Effector CD8-positive, alpha-beta T cell (primary cell): ENCODE data around the gene PDZD4.
A peak's percentile ranks its signal among the peaks of the same experiment; 100 is the strongest.

Experiments
- DNase-seq: peaks from one replicate; lab custom pipeline; 2025; lab: John Stamatoyannopoulos, UW
- total RNA-seq, 4 experiments: gene quantifications; one replicate each; lab custom pipeline; 2026; lab: John Stamatoyannopoulos, UW

The PDZD4 gene, protein sequence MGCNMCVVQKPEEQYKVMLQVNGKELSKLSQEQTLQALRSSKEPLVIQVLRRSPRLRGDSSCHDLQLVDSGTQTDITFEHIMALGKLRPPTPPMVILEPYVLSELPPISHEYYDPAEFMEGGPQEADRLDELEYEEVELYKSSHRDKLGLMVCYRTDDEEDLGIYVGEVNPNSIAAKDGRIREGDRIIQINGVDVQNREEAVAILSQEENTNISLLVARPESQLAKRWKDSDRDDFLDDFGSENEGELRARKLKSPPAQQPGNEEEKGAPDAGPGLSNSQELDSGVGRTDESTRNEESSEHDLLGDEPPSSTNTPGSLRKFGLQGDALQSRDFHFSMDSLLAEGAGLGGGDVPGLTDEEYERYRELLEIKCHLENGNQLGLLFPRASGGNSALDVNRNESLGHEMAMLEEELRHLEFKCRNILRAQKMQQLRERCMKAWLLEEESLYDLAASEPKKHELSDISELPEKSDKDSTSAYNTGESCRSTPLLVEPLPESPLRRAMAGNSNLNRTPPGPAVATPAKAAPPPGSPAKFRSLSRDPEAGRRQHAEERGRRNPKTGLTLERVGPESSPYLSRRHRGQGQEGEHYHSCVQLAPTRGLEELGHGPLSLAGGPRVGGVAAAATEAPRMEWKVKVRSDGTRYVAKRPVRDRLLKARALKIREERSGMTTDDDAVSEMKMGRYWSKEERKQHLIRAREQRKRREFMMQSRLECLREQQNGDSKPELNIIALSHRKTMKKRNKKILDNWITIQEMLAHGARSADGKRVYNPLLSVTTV
- total RNA-seq: 9.0 to 42.0 (median 19.5) reads per million in 4 experiments

DNA sequence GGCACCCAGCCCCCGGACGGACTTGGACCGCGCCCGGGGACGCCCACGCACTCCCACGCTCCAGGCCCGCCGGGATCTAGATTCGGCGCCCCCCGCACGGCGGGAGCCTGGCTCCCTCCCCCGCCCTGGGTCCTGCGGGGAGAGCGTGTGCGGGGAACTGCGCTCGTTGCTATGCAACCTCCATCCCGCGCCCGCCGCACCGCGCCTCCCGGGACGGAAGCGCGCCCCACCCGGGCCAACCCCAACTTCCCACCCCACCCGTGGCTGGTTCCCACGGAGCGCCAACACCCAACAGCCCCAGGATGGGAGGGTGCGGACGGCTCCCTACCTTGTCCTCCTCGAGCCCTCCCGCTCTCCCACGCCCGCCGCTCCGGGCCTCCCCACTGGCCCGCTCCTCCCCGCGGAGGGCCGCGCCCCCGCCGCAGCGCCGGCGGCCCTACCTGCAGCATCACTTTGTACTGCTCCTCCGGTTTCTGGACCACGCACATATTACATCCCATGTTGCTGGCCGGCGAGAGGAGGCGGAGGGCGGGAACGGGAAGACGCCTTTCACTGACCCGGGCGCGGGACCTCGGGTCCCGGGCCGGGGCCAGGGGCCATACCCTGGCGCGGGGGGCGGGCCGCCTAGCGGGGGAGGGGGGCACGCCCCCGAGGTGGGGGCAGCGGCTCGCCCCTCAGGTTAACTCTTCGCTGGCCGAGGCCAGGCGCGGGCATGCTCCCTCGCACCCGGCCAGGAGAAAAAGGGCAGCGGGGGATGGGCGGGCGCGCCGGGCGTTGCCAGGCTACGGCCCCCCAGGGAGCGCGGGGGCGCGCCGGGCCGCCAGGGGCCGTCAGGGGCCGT, at the start of gene PDZD4:
PDZD4 (minus strand) TSS at position 746 of the 841 bp plus-strand sequence; CDS start at position 500, 246 bp downstream.
- no peak for DNase-seq

DNA sequence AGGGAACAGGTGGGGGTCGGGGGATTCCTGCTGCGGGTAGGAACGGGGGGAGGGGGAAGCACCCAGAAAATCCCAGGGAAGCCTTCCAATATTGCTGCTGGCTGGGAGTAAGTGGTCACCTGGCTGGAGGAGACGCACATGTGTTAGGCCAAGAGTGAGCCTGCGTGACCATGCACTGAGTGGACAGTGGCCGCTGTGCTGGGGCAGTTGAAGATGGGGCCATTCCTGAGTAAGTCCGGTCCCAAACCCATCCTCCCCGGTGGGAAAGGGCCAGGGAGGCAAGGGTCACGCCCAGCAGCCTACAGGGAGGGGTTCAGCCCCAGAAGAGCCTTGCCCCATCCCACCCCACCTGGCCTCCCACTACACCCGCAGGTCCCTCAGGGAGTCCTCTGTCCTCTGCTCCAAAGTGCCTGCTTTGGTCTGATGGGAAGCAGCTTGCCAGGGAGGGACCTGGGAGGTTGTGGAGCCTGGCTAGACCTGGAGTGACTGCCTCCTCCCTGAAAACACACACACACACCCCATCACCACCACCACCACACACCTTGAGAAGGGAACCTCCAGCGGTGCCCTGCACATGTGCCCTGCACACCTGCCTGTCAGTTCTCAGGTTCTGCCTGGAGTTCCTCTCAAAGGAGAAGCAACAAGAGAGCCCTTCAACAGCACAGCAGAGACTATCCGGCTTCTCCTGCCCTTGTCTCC, 49.5 kb upstream of the PDZD4 start:
- DNase-seq: no peak

DNA sequence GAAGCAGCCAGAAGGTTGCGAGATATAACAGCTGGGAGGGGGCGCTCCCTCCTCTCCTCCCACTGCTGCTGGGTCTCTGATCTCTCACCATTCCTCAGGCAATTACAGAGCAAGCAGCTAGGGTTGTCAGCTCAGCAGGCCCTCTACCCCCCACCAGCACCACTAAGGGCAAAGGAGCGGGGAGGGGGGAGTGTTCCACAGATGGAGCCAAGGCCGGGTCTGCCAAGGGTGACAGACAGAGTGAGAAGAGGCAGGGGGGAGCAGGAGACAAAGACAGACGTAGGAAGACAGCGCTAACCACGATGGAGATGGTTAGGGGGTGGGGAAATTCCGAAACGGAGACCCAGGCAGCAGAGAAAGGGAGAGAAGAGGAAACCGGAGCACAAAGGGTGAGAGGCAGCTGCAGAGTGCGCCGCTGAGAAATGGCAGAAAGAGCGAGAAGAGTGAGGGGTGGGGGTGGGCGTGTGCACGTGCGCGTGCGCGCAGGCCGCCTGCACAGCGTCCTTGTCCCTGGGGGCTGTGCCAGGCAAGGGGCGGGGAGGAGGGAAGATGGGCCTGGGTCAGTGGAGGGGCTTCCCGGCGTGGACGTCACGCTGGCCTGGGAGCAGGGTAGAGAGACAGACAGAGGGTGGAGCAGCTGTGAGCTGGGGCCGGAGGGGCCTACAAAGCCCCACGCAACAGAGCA, 48.8 kb upstream of the PDZD4 start:
- DNase-seq: no peak

DNA sequence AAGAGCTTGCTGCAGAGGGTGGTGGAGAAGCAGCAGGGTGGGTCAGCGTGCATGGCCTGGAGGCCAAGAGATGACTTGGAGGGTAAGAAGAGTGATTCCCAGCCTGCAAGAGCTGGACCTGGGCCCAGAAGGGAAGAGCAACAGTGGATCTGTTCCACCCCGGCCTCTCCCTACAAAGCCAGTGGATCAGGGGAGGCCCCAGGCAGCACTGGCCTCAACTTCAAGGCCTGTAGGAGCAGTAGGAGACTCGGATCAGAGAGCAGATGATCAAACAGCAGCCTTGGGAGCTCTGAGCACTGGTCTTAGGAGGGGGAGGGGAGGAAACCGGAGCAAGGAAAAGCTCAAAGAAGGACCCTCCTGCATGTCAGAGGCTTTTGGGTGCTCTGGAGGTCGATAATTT, 48.0 kb upstream of the PDZD4 start:
- no peak for DNase-seq

DNA sequence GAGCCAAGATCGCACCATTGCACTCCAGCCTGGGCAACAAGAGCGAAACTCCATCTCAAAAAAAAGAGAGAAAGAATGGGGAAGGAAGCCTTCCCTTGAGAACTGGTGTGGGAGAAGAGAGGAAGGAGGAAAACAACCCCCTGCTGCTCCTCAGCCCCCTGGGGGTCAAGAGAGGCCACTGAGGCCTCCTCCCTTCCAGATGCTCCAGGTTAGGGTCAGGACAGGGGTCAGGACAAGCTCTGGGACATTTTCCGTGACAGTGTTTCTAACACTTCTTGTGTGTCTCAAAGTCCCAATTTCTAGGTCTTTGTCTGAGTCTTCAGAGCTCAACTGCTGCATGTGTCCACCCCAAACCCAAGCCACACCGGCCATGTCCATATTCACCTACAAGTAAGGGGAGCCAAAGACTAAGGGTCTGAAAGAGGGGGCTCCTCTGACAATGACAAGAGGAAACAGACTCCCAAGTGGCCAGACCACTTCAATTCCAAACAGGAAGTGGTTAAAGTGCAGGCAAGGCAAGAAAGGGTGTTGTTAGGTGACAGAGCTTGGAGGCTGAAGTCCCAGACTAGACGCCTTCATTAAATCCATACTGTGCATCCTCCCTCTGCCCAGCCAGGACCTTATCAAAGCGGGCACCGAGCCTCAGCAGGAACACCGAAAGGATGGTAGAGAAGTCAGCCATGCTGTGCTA, 47.4 kb upstream of the PDZD4 start:
- DNase-seq: no peak

DNA sequence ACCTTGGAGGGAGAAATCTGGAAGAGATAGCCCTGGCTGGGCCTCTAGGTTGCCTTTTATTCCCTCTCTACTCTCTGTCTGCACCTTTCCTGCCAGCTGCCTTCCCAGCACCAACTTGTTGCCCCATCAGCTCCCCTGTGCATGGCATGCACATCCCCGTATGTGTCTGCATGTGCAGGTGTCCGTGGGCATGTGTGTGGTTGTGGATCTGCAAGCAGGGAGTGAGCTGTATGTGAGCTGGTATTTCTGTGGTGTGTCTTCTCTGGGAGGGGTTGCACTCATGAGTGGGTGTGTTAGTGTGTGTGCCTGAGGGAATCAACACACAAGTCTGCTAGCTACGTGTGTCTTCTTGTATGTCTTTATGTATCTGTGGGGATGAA, 45.8 kb upstream of the PDZD4 start:
- no peak for DNase-seq

DNA sequence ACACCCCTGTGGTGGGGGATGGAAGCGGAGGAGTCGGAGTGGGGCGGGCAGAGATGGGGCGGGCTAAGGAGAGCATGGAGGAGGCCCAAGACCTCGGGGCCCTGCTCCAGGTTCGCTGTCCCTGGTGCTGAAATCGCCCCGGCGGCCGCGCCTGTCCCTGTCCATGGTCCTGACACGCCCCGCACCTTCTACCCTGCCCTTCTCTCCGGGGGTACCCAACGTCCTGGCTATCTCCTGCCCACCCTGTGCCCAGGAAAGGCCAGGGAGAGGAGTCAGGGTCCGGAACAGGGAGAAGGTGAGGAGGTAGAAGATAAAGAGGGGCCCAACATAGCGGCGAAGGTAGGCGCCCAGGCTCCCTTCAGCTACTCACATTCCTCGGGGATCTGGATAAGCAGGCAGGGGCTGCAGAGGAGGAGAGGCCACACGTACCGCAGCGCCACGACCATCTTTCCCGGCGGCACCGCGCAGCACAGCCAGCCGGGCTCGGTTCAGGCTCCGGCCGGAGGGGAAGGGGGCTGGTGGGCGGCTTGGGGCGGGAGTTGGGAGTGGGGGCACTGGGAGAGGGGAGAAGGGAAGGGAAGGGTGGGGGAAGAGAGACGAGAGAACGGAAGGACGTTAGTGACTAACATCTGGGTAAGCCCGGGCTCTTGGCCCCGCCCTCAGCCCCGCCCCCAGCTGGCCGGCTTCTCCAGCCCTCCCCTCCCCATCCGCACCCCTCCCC, 45.2 kb upstream of the PDZD4 start:
- DNase-seq: peak; percentile 48

DNA sequence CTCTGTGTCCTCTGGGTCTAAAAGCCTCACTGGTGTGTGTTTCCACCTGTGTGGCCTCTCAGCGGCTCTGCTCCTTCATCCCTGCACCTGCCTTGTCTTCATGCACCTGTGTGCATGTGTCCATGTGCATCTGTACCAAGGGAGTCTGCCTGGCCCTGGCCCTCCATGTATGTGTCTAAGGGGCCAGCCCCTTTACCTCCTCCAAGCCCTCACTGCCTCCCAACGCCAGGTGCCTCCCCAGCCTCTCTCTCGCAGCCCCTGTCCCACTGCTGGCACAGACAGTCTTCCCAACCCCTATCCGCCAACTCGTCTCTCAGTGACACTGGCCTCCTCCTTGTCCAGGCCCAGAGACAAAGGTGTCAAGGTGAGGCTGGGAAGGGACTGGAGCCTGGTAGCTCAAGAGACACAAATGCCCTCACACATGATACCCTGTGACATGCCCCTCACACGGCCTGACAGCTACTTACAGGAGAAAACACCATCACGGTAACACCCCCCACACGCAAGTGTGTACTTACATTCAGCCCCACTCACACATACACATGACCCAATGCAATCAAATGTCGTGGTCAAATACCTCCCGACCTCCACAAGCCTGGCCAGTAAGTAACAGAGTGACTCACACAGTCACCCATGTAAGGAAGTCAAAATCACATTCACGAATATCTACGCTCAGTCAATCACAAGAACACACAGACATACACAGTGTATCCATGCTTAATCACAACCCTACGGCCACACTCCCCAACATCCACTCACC, 44.2 kb upstream of the PDZD4 start:
- no peak for DNase-seq

DNA sequence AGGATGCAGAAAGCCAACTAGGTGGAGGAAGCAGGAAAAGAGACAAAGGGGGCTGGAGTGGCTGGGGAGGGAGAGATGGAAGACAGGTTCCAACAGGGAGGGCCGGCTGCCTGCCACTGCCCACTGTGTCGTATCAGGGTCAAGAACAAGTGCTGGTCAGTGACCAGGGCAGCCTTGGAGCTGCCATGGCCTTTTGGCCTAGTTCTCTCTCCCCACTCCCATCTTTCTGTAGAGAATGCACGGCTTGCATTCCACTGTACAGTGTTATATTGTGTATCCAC, 43.7 kb upstream of the PDZD4 start:
- DNase-seq: no peak

DNA sequence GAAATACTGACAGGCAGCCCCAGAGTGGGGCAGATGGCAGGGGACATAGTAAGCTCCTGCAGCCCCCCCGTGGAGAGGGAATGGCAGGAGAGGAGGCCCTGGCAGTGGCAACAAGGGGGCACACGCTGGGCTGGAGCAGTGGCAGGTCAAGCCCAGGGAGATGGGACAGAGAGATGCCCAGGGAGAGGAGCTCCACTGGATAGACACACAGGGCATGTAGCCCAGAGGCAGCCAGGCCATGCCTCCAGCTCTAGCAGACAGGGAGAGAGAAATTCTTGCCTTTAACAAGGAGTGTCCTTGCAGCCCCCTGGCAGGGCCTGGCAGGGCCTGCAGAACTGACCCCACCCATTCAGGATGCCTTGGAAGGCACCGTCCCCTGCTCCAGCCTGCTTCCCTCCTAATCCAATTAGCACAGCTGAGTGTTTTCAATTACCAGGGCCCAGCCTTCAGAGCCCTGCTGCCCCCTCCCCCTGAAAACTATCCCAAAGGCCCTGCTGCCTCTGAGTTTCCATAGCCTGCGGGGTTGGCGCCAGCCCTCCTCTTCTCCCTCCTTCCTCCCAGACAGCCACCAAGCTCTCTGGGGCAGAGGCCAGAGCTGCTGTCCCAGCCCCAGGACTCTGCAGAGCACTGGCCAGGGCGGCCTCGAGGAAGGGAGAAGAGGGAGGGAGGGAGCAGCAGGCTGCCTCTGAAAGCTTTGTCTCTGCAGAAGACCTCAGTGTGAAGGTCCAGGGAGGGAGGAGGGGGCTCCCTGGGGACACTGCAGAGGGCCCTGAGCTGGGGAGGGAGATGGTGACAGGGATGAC, 43.1 kb upstream of the PDZD4 start:
- no peak for DNase-seq

DNA sequence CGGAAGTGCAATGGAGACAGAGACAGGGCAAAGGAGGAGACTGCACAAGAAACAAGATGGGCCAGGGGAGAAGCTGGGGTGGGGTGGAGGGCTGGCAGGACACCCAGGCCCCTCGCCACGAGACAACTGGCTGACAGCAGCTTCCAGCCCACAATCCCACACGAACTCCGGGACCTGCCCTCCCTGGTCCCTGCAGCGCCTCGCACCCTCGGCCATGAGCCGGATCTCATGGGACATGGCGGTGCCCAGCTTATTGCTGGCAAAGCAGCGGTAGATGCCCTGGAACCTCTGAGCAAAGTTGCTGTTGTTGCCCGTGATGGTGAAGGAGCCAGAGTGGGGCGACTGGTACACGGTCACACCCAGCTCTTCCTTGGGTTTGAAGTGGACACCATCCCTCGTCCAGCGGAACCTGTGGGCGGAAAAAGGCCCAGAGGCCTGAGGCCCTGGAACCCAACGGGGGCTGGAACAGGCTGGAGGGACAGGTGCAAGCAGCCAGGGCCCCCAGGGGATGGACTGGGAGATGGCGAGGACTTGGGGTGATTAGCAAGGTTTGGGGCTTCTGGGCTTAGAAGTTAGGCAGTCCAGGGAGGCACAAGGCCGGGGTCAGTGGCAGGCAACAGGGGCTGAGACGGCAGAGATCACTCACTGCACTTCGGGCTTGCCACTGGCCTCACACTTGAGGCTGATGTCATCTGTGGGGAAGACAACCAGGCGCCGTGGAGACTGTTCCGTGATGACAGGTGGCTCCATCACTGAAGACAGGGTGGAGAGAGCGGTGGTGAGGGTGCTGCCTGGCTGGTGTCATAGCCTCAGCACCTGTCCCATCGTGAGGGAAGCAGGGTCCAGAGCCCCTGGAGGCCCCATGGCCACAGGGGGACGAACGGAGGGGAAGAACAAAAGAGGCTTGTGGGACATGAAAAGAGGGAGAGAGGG, 41.9 kb upstream of the PDZD4 start:
- DNase-seq: no peak

DNA sequence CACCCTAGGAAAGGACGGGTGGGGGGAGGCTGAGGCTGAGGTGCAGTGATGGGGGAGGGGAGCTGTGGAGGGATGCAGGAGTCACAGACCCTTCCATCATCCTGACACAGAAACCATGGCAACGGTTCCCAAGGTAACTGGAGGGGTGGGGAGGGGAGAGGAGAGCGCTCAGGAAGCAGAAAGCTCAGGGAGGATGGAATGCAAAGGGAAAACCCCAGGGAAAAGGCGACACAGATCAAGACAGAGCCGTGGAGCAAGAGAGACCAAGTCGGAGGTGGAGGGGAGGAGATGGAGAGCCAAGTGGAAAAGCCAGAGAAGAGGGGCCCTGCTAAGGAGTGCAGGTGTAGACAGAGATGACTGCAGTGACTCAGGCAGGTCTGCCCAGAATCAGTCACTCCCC, 41.1 kb upstream of the PDZD4 start:
- no peak for DNase-seq

DNA sequence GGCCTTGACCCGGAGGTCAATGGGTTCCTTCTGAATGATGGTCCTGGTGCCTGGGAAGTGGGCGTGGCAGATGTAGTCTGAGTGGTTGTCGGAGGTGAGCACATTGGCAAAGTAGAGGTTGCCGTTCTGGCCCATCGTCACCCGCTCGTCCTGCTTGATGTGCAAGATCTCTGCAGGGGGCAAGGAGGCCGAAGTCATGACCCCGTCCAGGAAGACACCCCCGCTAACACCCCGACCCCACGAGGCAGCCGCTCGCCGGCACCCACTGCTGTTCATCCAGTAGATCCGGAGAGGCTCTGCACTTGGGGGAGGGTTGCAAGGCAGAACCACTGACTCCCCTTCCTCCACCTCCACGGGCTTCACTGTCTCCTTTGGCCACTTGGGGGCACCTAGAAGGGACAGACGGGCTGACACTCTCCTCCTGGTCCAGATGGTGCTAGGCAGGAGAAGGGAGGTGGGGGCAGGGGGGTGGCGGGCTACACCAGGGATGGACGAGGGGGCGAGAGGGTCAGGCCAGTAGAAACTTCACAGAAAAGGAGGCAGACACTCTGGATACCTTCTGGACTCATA, 40.5 kb upstream of the PDZD4 start:
- DNase-seq: no peak

DNA sequence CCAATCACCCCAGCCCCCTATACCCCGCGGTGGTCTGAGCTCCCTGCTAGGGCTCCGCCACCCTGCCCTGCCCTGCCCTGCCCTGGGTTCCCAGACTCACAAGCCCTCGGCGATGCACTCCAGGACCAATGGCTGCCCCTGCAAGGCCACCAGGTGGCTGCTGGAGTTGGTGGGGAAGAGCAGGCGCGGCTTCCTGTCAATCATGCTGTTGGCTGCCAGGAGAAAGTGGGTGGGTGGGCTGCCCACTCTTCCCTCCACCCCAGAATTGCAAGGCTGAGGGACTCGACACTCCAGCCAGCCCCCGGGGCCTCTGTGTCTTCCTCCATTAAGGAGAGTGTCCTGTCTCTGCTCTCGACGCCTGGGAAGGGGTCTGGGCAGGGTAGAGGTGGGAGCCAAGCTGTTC, 39.9 kb upstream of the PDZD4 start:
- no peak for DNase-seq

DNA sequence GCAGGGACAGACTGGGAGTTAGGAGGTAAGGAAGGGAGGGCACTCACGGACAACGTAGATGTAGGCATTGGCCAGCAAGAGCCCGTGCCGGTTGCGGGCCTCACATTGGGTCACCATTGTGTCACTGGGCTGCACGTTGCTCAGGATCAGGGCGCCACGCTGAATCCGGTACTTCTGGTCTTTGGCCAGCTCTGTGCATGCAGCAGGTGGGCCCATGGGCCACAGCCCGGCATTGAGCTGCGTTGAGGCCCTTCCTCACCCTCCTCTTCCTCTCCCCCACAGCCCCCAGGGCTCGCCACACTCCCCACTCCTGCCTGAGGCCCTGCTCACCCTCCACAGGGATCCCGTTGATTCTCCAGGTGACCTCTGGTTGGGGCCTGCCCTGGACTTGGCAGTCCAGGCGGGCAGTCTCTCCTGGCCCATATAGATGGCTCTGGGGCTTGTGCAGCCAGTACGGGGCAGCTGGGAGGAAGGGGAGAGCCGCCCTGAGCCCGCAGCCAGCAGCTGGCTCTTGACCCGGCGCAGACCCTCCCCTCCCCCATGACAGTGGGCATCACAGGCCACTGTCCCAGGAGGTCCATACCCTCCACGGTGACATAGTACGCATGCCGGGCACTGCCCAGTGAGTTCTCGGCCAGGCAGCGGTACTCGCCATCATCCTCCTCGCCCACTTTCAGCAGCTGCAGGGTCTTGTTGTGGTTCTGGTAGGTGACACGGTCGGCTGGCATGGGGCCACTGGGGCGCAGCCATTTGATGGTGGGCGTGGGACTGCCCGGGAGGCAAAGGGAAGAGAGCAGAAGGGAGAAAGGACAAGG, 39.3 kb upstream of the PDZD4 start:
- DNase-seq: no peak
